K562 (cell line): Measurements from ENCODE around the gene GRAMD1B. TPM values are rescaled to one million over a fixed set of nuclear protein-coding genes. Genes with fewer than 3 reads are reported as not detected.

ENCODE experiments used
- CBFA2T2 ChIP-seq: fragments of 450-650 bp; conservative IDR thresholded peaks from 2 replicates; pipeline ENCODE4 v1.6.1; 2017; ENCODE audit warnings: mild to moderate bottlenecking
- FOSL1 ChIP-seq: fragments of 200-800 bp; sonication (Bioruptor generic); conservative IDR thresholded peaks from 2 replicates; pipeline ENCODE4 v1.6.1; 2016; ENCODE audit warnings: missing genetic modification characterization, missing compliant biosample characterization
- GATA2 ChIP-seq: sonication (generic); formaldehyde crosslinking; IDR thresholded peaks from 2 replicates; pipeline ENCODE4 v1.4.0; 2020; ENCODE audit warnings: mild to moderate bottlenecking, missing genetic modification reagents
- LCOR ChIP-seq: sonication (generic); formaldehyde crosslinking; IDR thresholded peaks from 2 replicates; pipeline ENCODE4 v1.8.0; 2022; ENCODE audit warnings: mild to moderate bottlenecking, missing genetic modification reagents
- MEIS2 ChIP-seq: fragments of 450-650 bp; IDR thresholded peaks from 2 replicates; pipeline ENCODE4 v1.6.1; 2014; ENCODE audit warnings: mild to moderate bottlenecking; ENCODE audit not compliant: partially characterized antibody
- NFE2 ChIP-seq: IDR thresholded peaks from 2 replicates; pipeline ENCODE4 v1.6.1; 2014; ENCODE audit warnings: antibody characterized with exemption, low read depth
- RBM22 ChIP-seq: fragments of 200-400 bp; formaldehyde crosslinking; IDR thresholded peaks from 2 replicates; pipeline ENCODE4 v1.6.1; 2018; ENCODE audit warnings: low read length, low read depth; ENCODE audit not compliant: poor library complexity, severe bottlenecking
- RCOR1 ChIP-seq, 2 experiments: IDR thresholded peaks; 2 replicates each; pipeline ENCODE4 v1.6.1; 2012; ENCODE audit warnings: low read depth in 2 of 2, low read length in 2 of 2, borderline replicate concordance in 1 of 2, improper control_type of control experiment in 1 of 2
- REST ChIP-seq, 2 experiments: fragments of 450-650 bp; formaldehyde crosslinking in 1 of 2; IDR thresholded peaks; 2 replicates each; pipeline versions ENCODE4 v1.4.0 to v1.6.1; 2014 to 2020; ENCODE audit warnings: mild to moderate bottlenecking in 2 of 2, borderline replicate concordance in 1 of 2, low read depth in 1 of 2
- TCF3 ChIP-seq: sonication (generic); formaldehyde crosslinking; IDR thresholded peaks from 2 replicates; pipeline ENCODE4 v1.4.0; 2020; ENCODE audit warnings: mild to moderate bottlenecking, missing genetic modification reagents
- VEZF1 ChIP-seq: fragments of 200-800 bp; sonication (Bioruptor generic); IDR thresholded peaks from 2 replicates; pipeline ENCODE4 v1.6.1; 2017; ENCODE audit warnings: missing genetic modification characterization, missing compliant biosample characterization
- polyA plus RNA-seq, 8 experiments: library from polyadenylated mRNA; depleted of rRNA in 4 of 8; stranded (reverse) in 5 of 8; unstranded in 3 of 8; fragments of >200 nt; fragmentation: Nextera tagmentation in 2 of 8; fragmentation: Illumina TruSeq in 1 of 8; extraction: Ambion mirVana in 2 of 8; extraction: Trizol in 1 of 8; gene quantifications; 2 replicates each; pipeline versions ENCODE4 v1.2.1 to v1.2.3, GENCODE V29; 2011 to 2014; ENCODE audit warnings: inconsistent platforms in 1 of 8, missing spikeins in 1 of 8
- total RNA-seq, 7 experiments: library from RNA; depleted of rRNA in 6 of 7; stranded (reverse); fragments of >200 nt in 6 of 7; fragmentation: Illumina TruSeq in 2 of 7; extraction: Trizol in 2 of 7; gene quantifications; 2 replicates each; pipeline versions ENCODE4 v1.2.1 to v1.2.3, GENCODE V29; 2011 to 2021; ENCODE audit warnings: low replicate concordance in 1 of 7

GRAMD1B gene
- total and polyA plus RNA-seq, 9 of the 15 experiments (the other 6 are each of a cell fraction or from before 2014, with no cell fraction given) = 0.31 TPM; not detected in 8

GRCh38 chr11:123628936-123629683 lies 199.0 kb downstream of the GRAMD1B start (continued):
- TF ChIP-seq REST (IDR thresholded peaks at IDR 0.05; ENCODE audit: borderline replicate concordance) = peak; percentile 14; the same call in 1 of the 2 replicates
- no peak for TF ChIP-seq REST (CRISPR knock-in tag; IDR thresholded peaks at IDR 0.05; ENCODE audit: low read depth)
- peak; percentile 7 for TF ChIP-seq MEIS2
- no peak for TF ChIP-seq RBM22
- TF ChIP-seq RCOR1 (IDR thresholded peaks at IDR 0.05; ENCODE audit: borderline replicate concordance in 1 of 2, low read depth in 2 of 2, low read length in 2 of 2) = peak in 1 of 2 experiments; percentile 92; a peak in 2 of 4 replicates
- TF ChIP-seq LCOR (CRISPR knock-in tag) = no peak
- TF ChIP-seq FOSL1 (tag) = peak; percentile 66
- 0 out of 2 replicates have a peak, but pooled peaks have one; percentile 11 for TF ChIP-seq GATA2 (CRISPR knock-in tag)
- TF ChIP-seq NFE2 = peak; percentile 40; the same call in 1 of the 2 replicates
- peak; percentile 33; the same call in 1 of the 2 replicates for TF ChIP-seq TCF3 (CRISPR knock-in tag)
- peak; percentile 92 for TF ChIP-seq VEZF1 (CRISPR knock-in tag)
- peak; percentile 60 for TF ChIP-seq CBFA2T2
